Osteocyte (in vitro differentiated cells): ENCODE data around the gene PLAAT5. TPM values are rescaled to one million over a fixed set of nuclear protein-coding genes. Genes with fewer than 3 reads are reported as not detected.
"Not testable (repeated sequence)": the region's sequence is repeated elsewhere in the genome, so short reads cannot be mapped to it uniquely, and the experiment has no call there.

Source experiments
- DNase-seq: peaks from one replicate; pipeline ENCODE4 v3.0.0; 2021; ENCODE audit warnings: mixed read lengths; ENCODE audit not compliant: unreplicated experiment; ENCODE audit errors: extremely low spot score
- H3K27ac Mint-ChIP-seq: one replicate; pipeline ENCODE4 v1.8.0; 2021; ENCODE audit warnings: mild to moderate bottlenecking, mixed read lengths; ENCODE audit not compliant: unreplicated experiment
- H3K27me3 Mint-ChIP-seq: one replicate; pipeline ENCODE4 v1.8.0; 2021; ENCODE audit warnings: mixed read lengths; ENCODE audit not compliant: unreplicated experiment
- H3K36me3 Mint-ChIP-seq: one replicate; pipeline ENCODE4 v1.8.0; 2021; ENCODE audit warnings: mixed read lengths; ENCODE audit not compliant: unreplicated experiment
- H3K4me1 Mint-ChIP-seq: one replicate; pipeline ENCODE4 v1.8.0; 2021; ENCODE audit warnings: mixed read lengths; ENCODE audit not compliant: unreplicated experiment
- H3K4me3 Mint-ChIP-seq: one replicate; pipeline ENCODE4 v1.8.0; 2021; ENCODE audit warnings: mild to moderate bottlenecking, moderate library complexity, mixed read lengths; ENCODE audit not compliant: unreplicated experiment
- H3K9me3 Mint-ChIP-seq: one replicate; pipeline ENCODE4 v1.8.0; 2021; ENCODE audit warnings: mixed read lengths; ENCODE audit not compliant: unreplicated experiment
- CTCF ChIP-seq: fragments of 200-600 bp; sonication (generic); IDR thresholded peaks from 2 replicates; pipeline ENCODE4 v1.5.0; 2021; ENCODE audit warnings: antibody characterized with exemption, mild to moderate bottlenecking, moderate library complexity
- total RNA-seq: library from RNA; stranded (reverse); gene quantifications from 2 replicates; pipeline ENCODE4 v1.2.1, GENCODE V29; 2021

PLAAT5 gene
- total RNA-seq, 1 donor from 2014 or later, result not detected

GRCh38 chr11:63445118-63445517 lies 45.8 kb downstream of the PLAAT5 start:
- Mint-ChIP-seq H3K4me1 (no peaks in the 10 kb centered on the region), H3K4me3 (no peak overlapping the region), H3K27ac (no peak overlapping the region), H3K9me3 (no peaks in the 10 kb centered on the region), H3K27me3 (peaks cover 6% of the 10 kb centered on the region), H3K36me3 (no peaks in the 10 kb centered on the region)
- DNase-seq, result no peak
- TF ChIP-seq CTCF, result no peak

GRCh38 chr11:63444160-63444559 lies 46.8 kb downstream of the PLAAT5 start:
- Mint-ChIP-seq H3K27ac (no peak overlapping the region), H3K9me3 (no peaks in the 10 kb centered on the region), H3K27me3 (peaks cover 6% of the 10 kb centered on the region), H3K36me3 (no peaks in the 10 kb centered on the region), H3K4me1 (no peaks in the 10 kb centered on the region), H3K4me3 (no peak overlapping the region)
- no peak for TF ChIP-seq CTCF
- no peak for DNase-seq

- no peak overlapping the region for H3K27ac Mint-ChIP-seq
- H3K36me3 Mint-ChIP-seq, result no peaks in the 10 kb centered on the region
- H3K27me3 Mint-ChIP-seq, result peaks cover 6% of the 10 kb centered on the region
- no peaks in the 10 kb centered on the region for H3K9me3 Mint-ChIP-seq
- H3K4me3 Mint-ChIP-seq, result no peak overlapping the region
- TF ChIP-seq CTCF, result no peak
- H3K4me1 Mint-ChIP-seq, result no peaks in the 10 kb centered on the region
- no peak for DNase-seq
Measured at GRCh38 chr11:63443714-63444113, 47.3 kb downstream of the PLAAT5 start.

GRCh38 chr11:63435831-63436230 lies 55.1 kb downstream of the PLAAT5 start:
- not testable (repeated sequence) for H3K4me1 Mint-ChIP-seq, DNase-seq, H3K4me3 Mint-ChIP-seq, H3K27me3 Mint-ChIP-seq, H3K9me3 Mint-ChIP-seq, H3K27ac Mint-ChIP-seq, H3K36me3 Mint-ChIP-seq

GRCh38 chr11:63435351-63435750 lies 55.6 kb downstream of the PLAAT5 start:
- H3K4me3 Mint-ChIP-seq, H3K27ac Mint-ChIP-seq, DNase-seq, H3K9me3 Mint-ChIP-seq, H3K27me3 Mint-ChIP-seq, H3K36me3 Mint-ChIP-seq, H3K4me1 Mint-ChIP-seq: not testable (repeated sequence)

GRCh38 chr11:63430731-63431130 lies 60.2 kb downstream of the PLAAT5 start:
- not testable (repeated sequence) for H3K27me3 Mint-ChIP-seq, H3K36me3 Mint-ChIP-seq, H3K4me3 Mint-ChIP-seq, H3K9me3 Mint-ChIP-seq, DNase-seq, H3K4me1 Mint-ChIP-seq, H3K27ac Mint-ChIP-seq

GRCh38 chr11:63427971-63428508 lies 62.9 kb downstream of the PLAAT5 start:
- no peak overlapping the region for H3K27ac Mint-ChIP-seq
- H3K27me3 Mint-ChIP-seq, result peaks cover 5% of the 10 kb centered on the region
- DNase-seq, result no peak
- no peak for TF ChIP-seq CTCF
- H3K4me1 Mint-ChIP-seq, result no peaks in the 10 kb centered on the region
- no peak overlapping the region for H3K4me3 Mint-ChIP-seq
- no peaks in the 10 kb centered on the region for H3K36me3 Mint-ChIP-seq
- H3K9me3 Mint-ChIP-seq, result no peaks in the 10 kb centered on the region
